Hematopoietic multipotent progenitor cell treated with erythropoietin and hydrocortisone succinate and interleukin-3 and kit ligand, for 15 days (in vitro differentiated cells): ENCODE measurements around the gene RGCC.
"Not testable (repeated sequence)": the region's sequence is repeated elsewhere in the genome, so short reads cannot be mapped to it uniquely, and the experiment has no call there.

Source experiments
- DNase-seq: peaks from one replicate; pipeline ENCODE4 v3.0.0-alpha.2; 2015; ENCODE audit warnings: low spot score

RGCC gene

DNA sequence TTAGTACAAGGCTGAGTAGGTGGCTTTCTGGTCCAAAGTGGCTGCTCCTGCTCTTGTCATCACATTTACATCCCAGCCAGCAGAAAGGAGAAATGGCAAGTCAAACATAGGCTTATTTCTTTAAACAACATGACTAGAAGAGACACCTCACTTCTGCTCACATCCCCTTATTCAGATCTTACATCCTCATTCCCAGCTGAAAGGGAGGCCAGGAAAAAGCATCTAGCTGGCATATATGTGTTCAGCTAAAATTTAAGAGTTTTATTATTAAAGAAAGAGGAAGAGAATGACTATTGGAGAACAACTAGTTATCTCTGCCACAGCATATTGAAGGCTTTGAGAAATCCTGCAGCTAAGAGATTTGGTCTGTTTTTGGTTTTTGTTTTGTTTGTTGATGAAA, 34.1 kb downstream of the RGCC start:
- DNase-seq: no peak

DNA sequence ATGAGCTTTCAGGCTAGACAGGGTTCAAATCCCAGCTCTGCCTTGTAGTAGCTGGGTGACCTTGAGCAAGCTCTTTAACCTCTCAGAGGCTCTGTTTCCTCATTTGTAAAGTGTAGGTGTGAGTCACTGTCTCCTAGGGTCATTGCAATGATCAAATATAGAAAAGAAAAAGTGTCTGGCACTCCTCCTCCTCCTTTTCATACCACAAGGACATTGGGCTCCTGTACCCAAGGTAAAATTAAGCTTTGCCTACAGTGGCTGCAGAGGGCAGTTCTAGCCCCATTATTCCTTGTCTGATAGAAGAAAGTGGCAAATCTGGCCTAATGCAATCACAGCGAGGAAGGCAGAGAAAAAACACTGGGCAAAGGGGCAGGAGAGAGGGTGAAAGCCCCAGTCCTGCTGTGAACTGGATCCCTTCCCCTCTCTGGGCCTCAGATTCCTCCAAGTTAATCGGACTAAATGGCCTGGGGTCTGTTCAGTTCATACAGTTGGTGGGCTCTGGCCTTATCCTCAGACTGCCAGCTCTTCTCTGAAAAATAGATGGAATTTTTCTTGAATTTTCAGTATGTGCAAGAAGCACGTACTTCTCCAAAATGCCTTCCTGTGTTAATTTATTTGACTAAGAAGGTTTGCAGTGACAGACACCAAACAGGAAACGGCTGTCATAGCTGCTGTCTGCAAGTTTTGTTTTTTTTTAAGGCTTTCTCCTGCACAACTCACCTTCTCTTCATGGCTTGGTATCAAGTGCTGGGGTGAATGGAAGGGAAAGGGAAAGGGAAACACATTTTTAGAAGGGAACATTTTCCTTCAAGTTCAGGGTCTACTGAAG, 35.3 kb downstream of the RGCC start:
- no peak for DNase-seq

DNA sequence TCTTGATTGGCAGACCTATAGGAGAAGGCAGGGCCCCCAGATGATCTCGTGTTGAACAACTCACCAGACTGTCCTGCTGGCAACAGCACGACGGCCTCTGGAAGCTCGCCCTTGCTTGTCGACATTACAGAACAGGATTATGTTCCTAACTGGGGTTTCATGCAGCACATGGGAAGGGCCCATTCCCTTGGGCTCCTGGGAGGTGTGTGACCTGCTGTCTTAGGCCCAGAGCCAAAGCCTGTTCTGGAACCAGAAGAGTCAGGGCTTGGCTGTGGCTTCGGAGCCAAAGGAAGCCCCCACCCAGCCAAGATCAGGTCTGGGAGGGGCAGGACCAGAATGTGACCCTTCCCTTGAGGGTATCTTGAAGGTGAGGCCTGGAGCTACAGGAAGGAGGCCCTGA, 36.9 kb downstream of the RGCC start:
- DNase-seq: no peak

DNA sequence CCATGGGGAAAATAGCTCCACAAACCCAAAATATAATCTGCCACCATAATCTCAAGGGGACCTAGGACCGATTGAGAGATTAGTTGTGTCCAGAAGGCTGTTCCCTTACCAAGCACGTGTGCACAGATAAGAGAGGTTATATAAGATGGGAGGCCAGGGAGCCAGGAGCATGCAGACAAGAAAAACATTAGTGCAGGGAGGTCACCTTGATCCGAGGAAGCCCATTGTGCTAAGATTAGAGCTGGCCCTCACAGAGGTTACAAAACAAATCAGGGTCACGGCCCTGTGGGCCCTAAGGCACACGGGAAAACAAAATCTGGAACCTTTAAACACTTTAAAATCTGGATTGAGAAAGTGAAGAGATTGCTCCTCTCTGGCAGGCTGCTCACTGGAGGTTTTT, 37.7 kb downstream of the RGCC start:
- DNase-seq: no peak

DNA sequence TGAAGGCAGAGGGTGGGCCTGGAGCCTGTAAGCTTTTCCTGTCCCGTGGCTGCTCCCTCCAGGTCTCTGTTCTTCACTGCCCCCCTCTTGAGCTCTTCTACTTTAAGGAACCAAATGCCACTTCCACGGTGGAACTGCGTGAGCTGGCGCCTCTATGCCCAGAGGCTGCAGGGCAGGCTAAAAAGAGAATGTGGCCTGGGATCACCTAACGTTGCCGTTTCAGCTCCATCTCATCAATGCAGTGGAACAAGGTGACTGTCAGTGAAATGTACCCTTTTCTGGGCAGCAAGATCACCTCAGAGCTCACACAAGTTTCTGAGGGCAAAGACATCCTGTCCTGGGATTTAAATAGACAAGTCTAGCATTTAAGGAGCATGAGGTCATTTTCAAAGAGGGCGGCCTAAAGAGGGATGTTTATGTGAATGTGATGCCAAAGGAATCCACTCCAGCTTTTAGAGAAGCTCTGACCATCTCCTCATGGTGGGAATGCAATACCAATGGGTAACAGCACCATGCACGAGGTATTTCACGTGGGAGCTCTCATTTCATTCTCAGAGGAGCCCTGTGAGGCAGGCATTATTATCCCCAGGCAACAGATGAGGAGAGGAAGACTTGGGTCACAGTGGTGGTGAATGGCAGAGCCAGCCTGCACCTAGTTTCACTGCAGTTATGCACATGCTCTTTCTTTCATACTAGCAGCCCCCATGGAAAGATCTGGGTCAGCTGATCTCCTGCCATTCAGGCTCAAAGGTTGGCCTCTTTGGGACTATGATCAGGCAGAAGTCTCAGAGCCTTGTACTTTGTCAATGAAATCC, 39.3 kb downstream of the RGCC start:
- DNase-seq: no peak

DNA sequence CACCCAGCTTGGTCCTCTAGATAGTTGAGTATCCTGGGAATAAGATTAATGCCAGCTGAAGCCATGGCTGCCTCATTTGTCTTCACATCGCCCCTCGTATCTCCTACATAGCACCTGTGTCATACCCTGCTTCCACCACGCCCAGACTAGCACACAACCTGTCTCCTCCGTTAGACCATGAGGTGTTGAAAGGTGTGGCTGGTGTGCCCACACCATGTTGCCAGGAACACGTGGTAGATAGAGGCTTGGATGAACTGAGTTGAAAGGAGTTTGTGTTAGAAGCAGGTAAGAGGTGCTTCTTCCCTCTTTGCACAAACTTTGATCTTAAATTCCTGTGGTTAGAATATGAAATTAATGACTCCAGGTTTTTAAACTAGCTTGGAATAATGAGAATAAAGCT, 40.1 kb downstream of the RGCC start:
- no peak for DNase-seq

DNA sequence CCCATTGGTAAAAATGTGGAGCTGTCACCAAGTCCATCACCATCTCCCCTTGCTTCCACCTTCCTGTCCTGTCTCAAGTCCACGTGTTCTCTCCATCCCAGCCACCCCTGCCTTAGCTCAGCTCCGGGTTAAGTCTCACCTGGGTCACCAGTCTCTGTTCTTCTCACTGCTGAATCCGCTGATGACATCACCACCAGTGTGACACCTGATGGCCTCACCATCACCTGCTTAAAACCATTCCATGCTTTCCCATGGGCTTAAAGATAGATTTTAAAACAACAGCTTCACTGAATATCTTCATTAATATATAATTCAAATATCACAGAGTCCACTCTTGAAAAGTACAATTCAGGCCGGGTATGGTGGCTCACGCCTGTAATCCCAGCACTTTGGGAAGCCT, 42.1 kb downstream of the RGCC start:
- DNase-seq: no peak

DNA sequence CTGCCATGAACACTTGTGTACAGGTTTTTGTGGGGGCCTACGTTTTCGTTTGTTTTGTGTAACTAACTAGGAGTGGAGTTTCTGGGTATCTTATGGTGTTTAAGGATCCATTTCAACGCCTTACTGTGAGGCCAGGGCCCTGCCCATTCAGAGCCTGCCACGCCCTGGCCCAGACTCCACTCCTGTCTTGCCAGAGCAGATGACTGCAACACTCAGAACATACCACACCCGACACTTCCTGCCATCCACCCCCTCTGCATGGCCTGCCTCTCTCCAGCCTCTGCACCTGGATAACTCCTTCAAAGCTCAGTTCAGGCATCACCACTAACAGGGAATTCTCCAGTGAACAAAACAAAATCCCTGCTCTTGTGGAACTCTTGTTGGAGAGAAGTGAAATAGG, 43.2 kb downstream of the RGCC start:
- DNase-seq: peak; percentile 62

DNA sequence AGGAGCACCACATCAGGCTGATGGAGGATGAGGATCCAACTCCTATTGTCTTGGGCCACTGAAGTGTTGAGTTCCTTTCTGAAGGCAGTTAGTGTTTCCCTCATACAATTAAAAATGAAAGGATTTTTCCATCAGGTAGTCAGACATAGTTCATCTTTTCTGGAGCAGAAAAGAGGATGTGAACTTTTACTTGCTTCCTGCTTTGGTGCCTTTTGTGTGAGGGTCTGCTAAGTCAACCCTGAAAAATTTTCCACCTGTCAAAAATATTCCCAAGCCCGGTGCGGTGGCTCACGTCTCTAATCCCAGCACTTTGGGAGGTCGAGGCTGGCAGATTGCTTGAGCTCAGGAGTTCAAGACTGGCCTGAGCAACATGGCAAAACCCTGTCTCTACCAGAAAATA, 43.9 kb downstream of the RGCC start:
- no peak for DNase-seq

DNA sequence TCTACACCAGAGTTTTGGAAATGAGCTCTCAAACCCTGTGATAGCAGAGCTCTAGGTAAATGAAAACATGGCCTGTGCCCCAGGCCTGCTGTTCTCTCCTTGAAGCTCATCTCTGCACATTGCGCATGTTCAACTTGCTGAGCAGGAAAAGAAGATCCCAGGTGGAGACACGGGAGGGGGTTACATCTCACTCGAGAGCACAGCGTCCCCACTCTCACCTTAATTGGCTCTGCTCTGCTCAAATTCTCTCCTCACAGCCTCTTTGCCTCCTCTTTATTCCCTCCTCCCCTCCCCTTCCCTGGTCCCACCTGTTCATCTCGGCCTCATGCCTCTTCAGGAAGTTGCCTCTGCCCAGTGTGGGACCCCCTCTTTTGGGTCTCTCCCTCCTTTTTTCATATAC, 44.7 kb downstream of the RGCC start:
- no peak for DNase-seq

DNA sequence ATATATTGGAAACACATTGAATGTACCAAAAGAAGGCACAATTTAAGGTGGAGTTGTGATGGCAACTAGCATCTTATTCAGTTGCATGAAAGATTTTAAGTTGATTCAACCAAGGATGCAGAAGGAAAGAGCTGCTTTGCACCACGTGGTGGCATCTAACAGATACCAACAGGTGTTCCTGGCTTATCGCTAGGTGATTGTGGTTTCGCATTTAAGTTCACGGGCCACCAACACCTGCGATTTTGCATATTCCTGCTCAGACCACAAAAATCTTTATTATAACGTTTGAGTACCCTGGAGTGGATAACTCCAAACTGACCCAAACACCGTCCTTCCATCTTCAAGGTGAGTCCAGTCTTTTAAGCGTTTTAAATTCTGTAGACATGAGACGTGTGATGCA, 45.3 kb downstream of the RGCC start:
- no peak for DNase-seq

DNA sequence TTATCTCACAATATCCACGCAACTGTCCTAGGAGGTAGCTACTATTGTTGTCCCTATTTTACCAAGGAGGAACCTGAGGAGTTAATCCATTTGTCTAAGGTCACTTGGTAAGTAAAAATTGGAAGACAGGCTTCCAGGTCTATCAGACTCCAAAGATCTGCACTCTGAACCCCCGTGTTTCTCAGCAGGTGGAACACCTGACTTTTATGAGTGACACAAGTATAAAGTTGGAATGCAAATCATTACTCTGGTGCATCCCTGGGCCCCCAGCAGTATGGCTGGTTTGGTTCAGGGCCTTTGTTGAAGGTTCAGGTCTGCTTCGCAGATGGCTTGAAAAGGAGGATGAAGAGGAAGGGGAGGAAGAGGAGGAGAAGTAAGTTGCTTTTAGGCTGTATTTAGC, 46.0 kb downstream of the RGCC start:
- no peak for DNase-seq

DNA sequence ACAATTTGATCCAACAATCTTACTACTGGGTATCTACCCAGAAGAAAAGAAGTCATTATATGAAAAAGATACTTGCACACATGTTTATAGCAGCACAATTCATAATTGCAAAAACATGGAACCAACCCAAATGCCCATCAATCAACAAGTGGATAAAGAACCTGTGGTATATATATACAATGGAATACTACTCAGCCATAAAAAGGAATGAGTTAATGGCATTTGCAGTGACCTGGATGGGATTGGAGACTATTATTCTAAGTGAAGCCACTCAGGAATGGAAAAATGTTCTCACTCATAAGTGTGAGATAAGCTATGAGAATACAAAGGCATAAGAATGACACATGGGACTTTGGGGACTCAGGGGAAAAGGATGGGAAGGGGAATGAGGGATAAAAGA, 47.3 kb downstream of the RGCC start:
- DNase-seq: not testable (repeated sequence)

DNA sequence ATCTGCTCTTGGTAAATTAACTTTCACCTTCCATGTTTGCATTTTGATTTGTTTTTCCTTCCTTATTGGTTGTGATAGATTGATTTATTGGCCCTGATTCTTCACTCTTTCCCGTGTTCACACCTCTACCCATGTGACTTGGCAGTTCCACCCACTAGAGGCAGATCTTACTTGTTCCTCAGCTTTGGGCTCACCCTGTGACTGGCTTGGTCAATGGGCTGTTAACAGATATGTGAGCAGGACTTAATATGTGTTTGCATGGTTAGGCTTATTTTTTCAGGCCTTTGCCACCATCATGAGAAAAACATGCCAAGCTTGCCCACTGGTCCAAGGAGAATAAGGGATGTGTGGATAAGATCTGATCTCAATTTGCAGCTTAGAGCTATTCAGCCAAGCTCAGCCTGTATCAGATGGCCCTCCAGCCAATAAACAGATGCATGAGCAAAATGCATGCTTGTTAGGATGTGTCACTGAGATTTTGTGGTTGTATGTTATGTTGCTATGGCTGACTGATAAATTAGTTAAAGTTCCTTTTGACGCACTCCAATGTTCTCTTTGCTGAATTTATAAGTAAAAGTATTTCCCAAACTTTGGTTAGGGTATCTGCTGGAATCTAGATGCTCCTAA, 48.0 kb downstream of the RGCC start:
- DNase-seq: no peak

DNA sequence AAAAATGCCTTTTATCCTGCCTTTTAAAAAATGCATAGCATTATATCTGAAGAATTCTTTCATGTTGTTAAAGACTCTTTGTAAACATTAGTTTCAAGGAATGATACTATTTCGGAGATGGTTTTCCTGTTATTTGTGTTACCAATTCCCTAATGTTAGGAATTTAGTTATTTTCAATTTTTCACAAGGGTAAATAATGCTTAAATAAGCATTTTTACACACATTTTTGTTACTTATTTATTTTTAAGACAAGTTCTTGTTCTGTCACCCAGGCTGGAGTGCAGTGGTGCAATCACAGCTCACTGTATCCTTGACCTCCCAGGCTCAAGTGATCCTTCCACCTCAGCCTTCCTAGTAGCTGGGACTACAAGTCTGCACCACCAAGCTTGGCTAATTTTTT, 49.0 kb downstream of the RGCC start:
- DNase-seq: no peak

DNA sequence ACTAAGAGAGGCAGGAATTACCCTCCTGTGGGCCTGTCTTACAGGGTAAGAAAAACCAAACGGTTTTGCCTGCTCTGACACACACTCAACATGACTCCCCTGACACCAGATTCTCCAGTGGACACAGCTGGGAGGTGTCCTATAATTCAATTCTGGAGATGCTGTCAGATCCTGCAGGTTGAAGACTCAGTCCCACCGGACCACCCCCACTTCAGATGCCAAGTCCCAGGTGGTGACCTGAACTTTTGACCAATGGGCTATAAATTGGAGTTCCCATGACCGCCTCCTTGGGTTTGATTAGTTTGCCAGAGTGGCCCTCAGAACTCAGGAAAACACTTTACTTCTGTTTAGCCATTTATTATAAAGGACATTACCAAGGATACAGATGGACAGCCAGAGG, 52.6 kb downstream of the RGCC start:
- no peak for DNase-seq

DNA sequence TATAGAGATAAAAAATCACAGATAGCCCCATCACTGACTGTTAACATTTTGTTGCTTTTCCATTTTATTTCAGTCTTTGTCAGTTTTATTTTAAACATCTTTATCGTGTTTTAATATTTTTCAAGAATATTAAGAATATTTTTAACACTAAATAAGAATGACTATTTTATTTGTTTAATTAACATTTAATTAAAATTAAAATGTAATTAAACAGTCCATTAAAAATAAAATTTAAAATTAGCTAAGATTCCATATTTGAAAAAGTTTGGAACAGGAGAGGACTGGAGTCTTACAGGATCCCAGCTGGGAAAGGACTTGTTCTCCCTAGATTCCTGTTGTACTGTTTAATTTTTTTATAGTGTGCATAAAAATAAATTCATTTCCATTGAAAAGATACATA, 54.5 kb downstream of the RGCC start:
- DNase-seq: no peak

DNA sequence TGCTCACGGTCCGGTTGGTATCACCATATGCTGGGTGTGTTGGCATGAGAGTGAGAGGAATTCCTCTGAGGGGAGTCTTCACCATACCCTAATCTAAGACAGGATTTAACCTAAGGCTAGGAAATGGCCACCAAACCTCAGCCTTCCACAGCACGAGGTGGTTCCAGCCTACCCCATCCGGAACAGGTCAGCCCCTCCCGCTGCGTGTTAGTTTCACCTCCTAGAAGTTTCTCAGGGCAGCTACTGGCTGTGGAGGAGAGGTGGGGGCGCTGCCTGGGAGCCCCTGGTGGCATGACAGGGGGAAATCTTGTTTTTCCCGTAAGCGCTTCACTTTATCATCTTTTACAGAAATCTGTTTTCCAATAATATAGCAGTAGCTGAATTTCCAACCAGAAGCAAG, 55.1 kb downstream of the RGCC start:
- DNase-seq: no peak

DNA sequence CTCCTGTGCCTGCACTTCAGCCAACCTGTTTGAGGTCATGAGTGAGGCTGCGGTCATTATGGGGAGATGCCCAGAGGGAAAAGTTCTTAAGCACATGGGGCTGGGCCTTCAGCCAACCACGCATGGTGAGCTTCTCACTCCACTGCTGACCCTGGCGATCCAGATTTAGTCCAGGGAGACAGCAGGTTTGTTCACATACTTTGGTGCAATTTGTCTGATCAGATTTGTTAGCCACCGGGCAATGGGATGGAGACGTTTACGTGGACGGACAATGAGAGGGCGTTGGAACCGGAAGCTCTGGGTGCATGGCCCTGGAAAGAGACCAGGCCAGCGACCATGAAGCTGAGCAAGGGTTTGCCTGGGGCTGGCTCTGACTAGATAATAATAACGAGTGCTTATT, 56.2 kb downstream of the RGCC start:
- no peak for DNase-seq

DNA sequence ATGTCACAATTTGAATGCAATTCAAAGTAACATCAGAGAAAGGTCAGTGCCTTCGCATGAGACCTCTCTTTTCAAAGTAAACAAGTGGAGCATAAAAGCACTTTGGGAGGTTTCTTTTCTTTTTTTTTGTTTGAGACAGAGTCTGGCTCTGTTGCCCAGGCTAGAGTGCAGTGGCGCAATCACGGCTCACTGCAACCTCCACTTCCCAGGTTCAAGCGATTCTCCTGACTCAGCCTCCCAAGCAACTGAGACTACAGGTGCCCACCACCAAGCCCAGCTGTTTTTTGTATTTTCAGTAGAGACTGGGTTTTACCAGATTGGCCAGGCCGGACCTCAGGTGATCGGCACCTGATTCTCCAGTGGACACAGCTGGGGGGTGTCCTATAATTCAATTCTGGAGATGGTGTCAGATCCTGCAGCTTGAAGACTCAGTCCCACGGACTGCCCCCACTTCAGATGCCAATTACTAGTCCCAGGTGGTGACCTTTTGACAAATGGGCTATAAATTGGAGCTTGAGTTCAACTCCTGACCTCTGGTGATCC, 57.6 kb downstream of the RGCC start:
- DNase-seq: no peak

DNA sequence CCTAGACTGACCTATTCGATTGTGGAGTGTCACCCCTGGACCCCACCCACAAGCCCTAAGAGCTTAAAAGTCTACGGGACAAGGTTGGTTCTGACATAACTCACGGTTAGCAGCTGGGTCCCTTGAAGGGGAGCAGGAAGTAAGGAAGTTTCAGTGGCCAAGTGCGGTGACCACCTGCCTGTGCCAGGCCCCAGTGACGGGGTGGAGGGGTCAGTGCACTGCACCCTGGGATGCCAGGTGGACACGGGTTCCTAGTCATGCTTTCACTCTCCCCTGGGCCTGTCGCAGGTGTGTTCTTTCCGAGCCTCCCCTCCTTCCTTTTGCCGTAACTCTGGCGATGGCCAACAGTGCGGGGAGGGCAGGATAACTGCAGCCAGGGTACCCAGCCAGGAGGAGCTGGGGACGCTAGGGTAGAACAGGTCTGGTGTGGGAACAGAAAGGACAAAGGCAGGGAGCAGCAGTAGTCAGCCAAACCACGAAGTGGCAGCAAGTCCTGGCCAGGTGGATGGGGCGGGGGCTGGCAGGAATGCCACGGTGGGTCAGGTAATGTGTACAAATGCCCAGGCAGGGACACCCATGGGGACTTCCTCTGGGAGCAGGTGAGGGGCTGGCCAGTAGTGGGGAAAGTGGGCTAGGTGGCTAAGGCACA, 58.3 kb downstream of the RGCC start:
- no peak for DNase-seq

DNA sequence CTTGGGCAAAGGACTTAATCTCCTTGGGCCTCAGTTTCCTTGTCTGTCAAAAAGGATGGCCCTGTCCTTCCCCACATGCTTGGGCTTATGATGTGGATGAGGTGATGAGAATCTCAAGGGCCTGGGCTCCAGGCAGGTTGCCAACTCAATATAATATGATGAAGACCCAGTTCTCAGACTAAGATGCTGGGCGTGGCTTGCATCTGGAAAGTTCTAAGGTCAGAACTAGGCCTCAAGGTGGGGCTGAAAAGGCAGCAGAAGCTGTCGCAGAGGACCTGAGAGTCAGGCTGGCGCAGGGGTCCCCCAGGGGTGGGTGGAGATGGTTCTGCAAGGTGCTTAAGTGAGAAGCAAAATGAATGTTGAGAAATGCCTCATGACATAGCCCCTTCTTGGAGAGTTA, 58.8 kb downstream of the RGCC start:
- DNase-seq: no peak
